ENCODE measurements around the gene ZNF783. TPM values are rescaled to one million over a fixed set of nuclear protein-coding genes. Genes with fewer than 3 reads are reported as not detected.
A peak's percentile ranks its signal among the peaks of the same experiment; 100 is the strongest.

The ZNF783 gene
- total and polyA plus RNA-seq, 9 of the 15 experiments (the other 6 are each of a cell fraction or from before 2014, with no cell fraction given) = 0.66 to 11.2 (median 5.4) TPM

GRCh38 chr7:149216402-149216801, 45.6 kb upstream of the ZNF783 start (continued):
- TF ChIP-seq ZBTB11 (CRISPR knock-in tag; IDR thresholded peaks at IDR 0.05) (no peak), ZNF75A (CRISPR knock-in tag; IDR thresholded peaks at IDR 0.05) (no peak), CBX8 (IDR thresholded peaks at IDR 0.05; ENCODE audit: borderline replicate concordance, extremely low read depth, low read depth, low read length, poor library complexity, severe bottlenecking) (no peak)

GRCh38 chr7:149217570-149217969, 44.4 kb upstream of the ZNF783 start:
- POLR2A ChIA-PET = no interaction called here

More at GRCh38 chr7:149217570-149217969, 44.4 kb upstream of the ZNF783 start:
- Histone ChIP-seq H3K4me2 (ENCODE audit: insufficient read depth, low read length) (no peak overlapping the region), H4K20me1 (replicated peaks; ENCODE audit: control insufficient read depth, insufficient read depth, low read length) (no peaks in the 10 kb centered on the region), H3K79me2 (ENCODE audit: control insufficient read depth, insufficient read depth, low read length) (no peaks in the 10 kb centered on the region), H2AFZ (ENCODE audit: low read depth, low read length) (no peak overlapping the region), H3K4me1 (replicated peaks in 1 of 2; ENCODE audit: control insufficient read depth in 2 of 2, insufficient read depth in 2 of 2, low read length in 2 of 2) (peaks cover 0 to 12% of the 10 kb centered on the region in 2 experiments; a peak in 2 of 5 replicates), H3K9me1 (ENCODE audit: control insufficient read depth, insufficient read depth, low read length) (no peaks in the 10 kb centered on the region), H3K9ac (ENCODE audit: insufficient read depth in 1 of 2, low read depth in 2 of 2, low read length in 2 of 2) (0 out of 4 replicates have a peak overlapping the region, but pooled peaks of 1 of the 2 experiments have one; percentile 46), H3K36me3 (ENCODE audit: control insufficient read depth, insufficient read depth, low read length) (peaks cover 93% of the 10 kb centered on the region), H3K4me3 (no peak overlapping the region), H3K27ac (ENCODE audit: extremely low read depth, low read depth, low read length) (no peak overlapping the region), H3K27me3 (ENCODE audit: control insufficient read depth in 2 of 2, insufficient read depth in 2 of 2, low read length in 2 of 2) (no peaks in the 10 kb centered on the region), H3K9me3 (replicated peaks; ENCODE audit: control insufficient read depth, insufficient read depth, low read depth, low read length) (no peaks in the 10 kb centered on the region)
- WGBS (ENCODE audit: insufficient coverage, low coverage, missing lambda C conversion rate) = 98% methylated on average over 6 of the region's 6 CpGs
- DNase-seq (ENCODE audit: extremely low read depth in 1 of 4, low spot score in 3 of 4) (no peak), FAIRE-seq (no peak), ATAC-seq (no peak)
- BruUV-seq (replicated peaks) = no TSS peak
- TF ChIP-seq DNMT1 (IDR thresholded peaks at IDR 0.05) (no peak), ZNF584 (CRISPR knock-in tag; IDR thresholded peaks at IDR 0.05; ENCODE audit: low read depth) (no peak), POLR2A (conservative IDR thresholded peaks at IDR 0.05) (0 out of 2 replicates have a peak, but pooled peaks have one; percentile 37), PTRF (tag; IDR thresholded peaks at IDR 0.05) (no peak), ETS2 (tag; IDR thresholded peaks at IDR 0.05; ENCODE audit: borderline replicate concordance, poor library complexity, severe bottlenecking) (no peak), ZNF511 (CRISPR knock-in tag; IDR thresholded peaks at IDR 0.05) (no peak), ZNF583 (CRISPR knock-in tag; IDR thresholded peaks at IDR 0.05) (no peak), ZNF274 (IDR thresholded peaks at IDR 0.05; ENCODE audit: borderline replicate concordance, low read depth, low read length) (no peak), NCOA6 (IDR thresholded peaks at IDR 0.05) (no peak)
- intact Hi-C loops (cut with micrococcal nuclease) (no loop called here), in situ Hi-C loops (cut with MboI) (no loop called here)
- CTCF ChIA-PET (ENCODE audit: low intra/inter-chr PET ratio) = no interaction called here
